Stimulated activated CD8-positive, alpha-beta memory T cell treated with anti-CD3 and anti-CD28 coated beads, Interleukin-4, amount 100 ng/mL, for 48 hours (primary cell): ENCODE data around the gene PCBP4.
A peak's percentile ranks its signal among the peaks of the same experiment; 100 is the strongest.
"Not testable (repeated sequence)": the region's sequence is repeated elsewhere in the genome, so short reads cannot be mapped to it uniquely, and the experiment has no call there.

ENCODE experiments used
- DNase-seq: peaks from one replicate; pipeline ENCODE4 v3.0.0-alpha.2; 2020

PCBP4 gene

GRCh38 chr3:51937611-51938450 is 29.4 kb downstream of the PCBP4 start:
- peak; percentile 16 for DNase-seq

GRCh38 chr3:51937014-51937413 is 30.2 kb downstream of the PCBP4 start:
- DNase-seq = no peak

- DNase-seq = no peak
These were observed 31.1 kb downstream of the PCBP4 start for GRCh38 chr3:51935886-51936755.

GRCh38 chr3:51934991-51935885 is 32.0 kb downstream of the PCBP4 start:
- no peak for DNase-seq

GRCh38 chr3:51934139-51934850 is 33.0 kb downstream of the PCBP4 start:
- DNase-seq = no peak

- no peak for DNase-seq
These were observed 33.6 kb downstream of the PCBP4 start for GRCh38 chr3:51933471-51934138.

GRCh38 chr3:51932471-51933370 is 34.5 kb downstream of the PCBP4 start:
- DNase-seq = no peak

GRCh38 chr3:51931756-51932155 is 35.5 kb downstream of the PCBP4 start:
- no peak for DNase-seq

GRCh38 chr3:51930439-51930838 is 36.8 kb downstream of the PCBP4 start:
- no peak for DNase-seq

DNA sequence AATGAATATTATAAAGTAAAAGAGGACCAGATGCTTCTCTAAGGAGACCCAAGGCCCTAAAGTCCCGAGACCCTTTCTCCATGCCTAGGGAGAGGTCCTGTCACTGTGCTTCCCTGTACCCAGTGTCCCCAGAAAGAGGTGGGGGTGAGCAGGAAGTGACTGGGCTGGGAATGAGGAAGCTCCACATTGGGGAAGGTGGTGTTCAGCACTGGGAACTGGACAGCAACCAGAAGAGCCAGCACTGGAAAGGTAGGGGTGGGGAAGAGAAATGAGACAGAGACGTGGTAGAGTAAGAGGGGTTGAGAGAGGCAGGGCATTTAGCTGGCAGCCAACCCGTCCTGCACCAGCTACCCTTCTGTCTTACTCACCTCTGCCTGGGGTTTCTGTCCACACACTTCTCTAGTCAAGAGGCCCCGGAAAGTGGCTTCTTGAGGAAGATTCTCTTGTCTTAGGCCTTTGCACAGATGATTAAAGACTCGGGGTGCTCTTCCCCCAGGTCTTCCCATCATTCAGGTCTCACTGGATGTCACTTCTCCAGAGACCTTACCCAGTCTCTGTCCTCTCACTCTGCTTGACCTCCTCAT is 37.7 kb downstream of the PCBP4 start:
- no peak for DNase-seq

DNA sequence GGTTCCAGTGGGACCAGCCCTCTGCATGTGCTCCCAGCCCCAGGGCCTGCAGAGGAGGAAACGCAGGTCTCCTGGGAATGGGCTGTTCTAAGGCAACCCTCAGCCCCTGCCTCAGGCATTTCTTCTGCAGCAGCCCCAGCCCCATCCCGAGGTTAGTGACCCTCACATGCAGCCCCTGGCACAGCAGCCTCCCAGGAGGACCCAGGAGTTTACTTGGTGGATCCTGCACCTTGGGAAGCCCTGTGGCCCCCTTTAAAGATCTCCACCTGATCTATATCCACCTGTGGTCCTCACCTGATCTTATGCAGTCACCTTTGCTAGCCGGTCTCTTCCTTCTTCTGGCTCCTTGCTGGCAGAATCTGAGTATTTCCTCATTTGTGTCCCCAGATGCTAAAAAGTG is 38.3 kb downstream of the PCBP4 start:
- not testable (repeated sequence) for DNase-seq

DNA sequence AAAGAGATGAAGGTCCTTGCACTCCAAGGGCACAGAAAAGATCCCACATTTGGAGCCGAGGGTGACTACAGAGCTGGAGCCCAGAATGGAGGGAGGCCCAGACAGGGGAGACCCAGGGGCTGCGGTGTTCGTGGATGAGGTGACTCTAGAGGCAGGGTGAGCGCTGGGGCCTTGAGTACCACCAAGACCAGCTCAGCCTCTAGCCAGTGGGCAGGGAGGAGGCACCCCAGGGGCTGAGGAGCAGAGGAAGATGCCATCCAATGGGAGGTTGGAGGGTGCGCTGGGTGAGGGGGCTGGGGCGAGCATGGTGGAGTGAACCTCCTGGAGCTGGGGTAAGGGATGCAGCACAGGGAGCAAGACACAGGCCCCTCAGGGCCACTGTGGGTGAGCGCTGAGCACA is 38.8 kb downstream of the PCBP4 start:
- DNase-seq = no peak

- no peak for DNase-seq
These were observed 39.9 kb downstream of the PCBP4 start for GRCh38 chr3:51927061-51927977.

GRCh38 chr3:51921081-51921578 is 46.1 kb downstream of the PCBP4 start:
- DNase-seq = no peak

DNA sequence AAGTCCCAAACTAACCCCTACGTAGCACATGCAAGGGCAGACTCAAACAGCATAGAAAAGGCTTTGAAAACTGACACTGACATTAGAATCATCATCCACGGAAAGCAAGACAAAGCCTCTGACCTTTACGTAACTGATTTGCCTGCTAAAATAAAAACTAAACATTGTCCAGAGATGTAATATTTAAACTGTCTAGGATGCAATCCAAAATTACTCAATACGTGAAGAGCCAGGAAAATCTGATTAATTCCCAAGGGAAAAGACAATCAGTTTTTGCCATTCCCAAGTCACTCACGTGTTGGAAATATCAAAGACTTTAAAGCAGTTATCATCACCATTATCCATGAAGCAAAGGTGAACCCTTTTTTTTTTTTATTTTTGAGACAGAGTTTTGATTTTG is 50.8 kb downstream of the PCBP4 start:
- no peak for DNase-seq

- no peak for DNase-seq
These were observed 59.2 kb downstream of the PCBP4 start for GRCh38 chr3:51908026-51908425.
